Endothelial cell of umbilical vein (primary cell): ENCODE data around the gene SPCS3.
"Not testable (repeated sequence)": the region's sequence is repeated elsewhere in the genome, so short reads cannot be mapped to it uniquely, and the experiment has no call there.

ENCODE experiments used
- CTCF ChIP-seq, 2 donors: IDR thresholded peaks; 1 replicate in 1 of 2; 2 replicates in 1 of 2; pipeline ENCODE4 v1.5.1; 2011; ENCODE audit warnings: low read length in 2 of 2, mild to moderate bottlenecking in 2 of 2, moderate library complexity in 2 of 2, control low read depth in 1 of 2, inconsistent platforms in 1 of 2, low read depth in 1 of 2; ENCODE audit not compliant: insufficient read depth in 1 of 2; ENCODE audit errors: extremely low read depth in 1 of 2
- EZH2 ChIP-seq: IDR thresholded peaks from 2 replicates; pipeline ENCODE4 v1.6.1; 2012; ENCODE audit warnings: borderline replicate concordance, low read depth, mild to moderate bottlenecking, moderate library complexity, low read length, inconsistent platforms; ENCODE audit not compliant: severe bottlenecking
- FOS ChIP-seq: IDR thresholded peaks from 2 replicates; pipeline ENCODE4 v1.6.1; 2011; ENCODE audit warnings: mild to moderate bottlenecking, low read length, moderate library complexity, borderline replicate concordance; ENCODE audit not compliant: insufficient read depth
- JUN ChIP-seq: IDR thresholded peaks from 2 replicates; pipeline ENCODE4 v1.6.1; 2011; ENCODE audit warnings: borderline replicate concordance, low read depth; ENCODE audit not compliant: insufficient read length, insufficient read depth
- MYC ChIP-seq: IDR thresholded peaks from one replicate; pipeline ENCODE4 v1.6.1; 2011; ENCODE audit warnings: mild to moderate bottlenecking, low read depth, low read length
- POLR2A ChIP-seq: IDR thresholded peaks from 2 replicates; pipeline ENCODE4 v1.6.1; 2012; ENCODE audit warnings: low read depth, mild to moderate bottlenecking, control low read depth, low read length
- POLR2AphosphoS5 ChIP-seq: IDR thresholded peaks from 2 replicates; pipeline ENCODE4 v1.6.1; 2012; ENCODE audit warnings: low read depth, mild to moderate bottlenecking, control low read depth, low read length, moderate library complexity; ENCODE audit not compliant: insufficient read depth
- TF ChIP-seq, protein P1 (sequence below): IDR thresholded peaks from 2 replicates; pipeline ENCODE4 v1.6.1; 2011; ENCODE audit not compliant: insufficient read depth, insufficient read length

DNA sequence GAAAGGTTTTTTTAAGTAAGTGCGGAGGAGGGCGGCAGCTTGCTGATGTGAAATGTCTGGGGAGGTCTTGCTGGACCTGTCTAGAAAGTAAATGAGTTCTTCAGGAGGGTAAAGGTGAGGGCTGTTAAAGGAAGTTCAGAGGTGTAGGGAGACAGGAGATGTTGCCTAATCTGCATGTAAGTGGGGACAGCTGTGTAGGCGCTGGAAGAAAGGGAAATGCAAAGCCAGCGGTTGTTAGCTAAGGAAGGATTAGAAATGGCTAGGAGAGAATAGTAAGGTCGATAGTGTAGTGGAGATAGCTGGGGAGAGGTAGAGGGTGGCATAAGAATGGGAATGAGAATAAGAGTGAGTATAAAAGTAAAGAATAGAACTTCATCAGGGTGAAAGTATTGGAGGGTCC is 23.9 kb upstream of the SPCS3 start:
- not testable (repeated sequence) for TF ChIP-seq EZH2; CTCF (IDR thresholded peaks at IDR 0.05; ENCODE audit: extremely low read depth in 1 of 2, insufficient read depth in 1 of 2, low read depth in 1 of 2, low read length in 2 of 2); POLR2A; MYC; POLR2AphosphoS5; FOS; JUN
- TF ChIP-seq, protein P1, sequence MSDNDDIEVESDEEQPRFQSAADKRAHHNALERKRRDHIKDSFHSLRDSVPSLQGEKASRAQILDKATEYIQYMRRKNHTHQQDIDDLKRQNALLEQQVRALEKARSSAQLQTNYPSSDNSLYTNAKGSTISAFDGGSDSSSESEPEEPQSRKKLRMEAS = not testable (repeated sequence)
